Measurements from ENCODE around the gene WNT5B. TPM values are rescaled to one million over a fixed set of nuclear protein-coding genes. Genes with fewer than 3 reads are reported as not detected.

WNT5B gene
- total and polyA plus RNA-seq, 2 donors, result 4.1 to 4.8 TPM

GRCh38 chr12:1665366-1665765 lies 36.3 kb downstream of the WNT5B start:
- no peak overlapping the region for H3K27ac ChIP-seq (ENCODE audit: low read depth in 1 of 2, low read length in 1 of 2)
- H3K4me1 ChIP-seq (ENCODE audit: control insufficient read depth in 2 of 2, insufficient read depth in 2 of 2, low read length in 2 of 2), result peaks cover 8 to 48% of the 10 kb centered on the region in 2 donors

DNA sequence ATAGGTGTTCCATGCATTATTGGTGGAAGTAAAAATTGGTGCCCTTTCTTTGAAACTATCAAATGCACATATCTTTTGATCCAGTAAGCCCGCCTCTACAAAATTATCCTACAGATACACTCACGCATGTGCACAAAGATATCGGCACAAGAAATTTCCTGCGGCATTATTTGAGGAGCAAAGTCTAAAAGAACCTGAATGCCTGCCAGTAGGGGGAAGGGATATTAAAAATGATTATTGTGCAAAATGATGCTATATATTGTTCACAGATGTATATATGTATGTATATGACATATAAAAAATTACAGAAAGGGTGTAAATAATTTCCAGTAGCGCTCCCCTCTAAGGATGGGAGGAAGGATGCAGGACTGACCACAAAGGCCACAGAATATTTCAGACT lies 37.2 kb downstream of the WNT5B start:
- Histone ChIP-seq H3K27ac (ENCODE audit: low read depth in 1 of 2, low read length in 1 of 2) (no peak overlapping the region), H3K4me1 (ENCODE audit: control insufficient read depth in 2 of 2, insufficient read depth in 2 of 2, low read length in 2 of 2) (peaks cover 8 to 50% of the 10 kb centered on the region in 2 donors), H3K4me3 (ENCODE audit: low read length in 2 of 2) (no peak overlapping the region), H3K9me3 (ENCODE audit: control insufficient read depth in 2 of 2, insufficient read depth in 1 of 2, low read length in 1 of 2) (no peaks in the 10 kb centered on the region), H3K36me3 (ENCODE audit: control insufficient read depth in 2 of 2, insufficient read depth in 2 of 2, low read length in 1 of 2) (no peaks in the 10 kb centered on the region), H3K27me3 (ENCODE audit: control insufficient read depth in 2 of 2, insufficient read depth in 1 of 2, low read length in 1 of 2) (peaks cover 0 to 6% of the 10 kb centered on the region in 2 donors)
- DNase-seq (ENCODE audit: low read depth in 6 of 9, low spot score in 9 of 9), result no peak
- WGBS, result 68% methylated on average over 5 of the region's 5 CpGs

More at GRCh38 chr12:1665366-1665765, 36.3 kb downstream of the WNT5B start:
- no peaks in the 10 kb centered on the region for H3K9me3 ChIP-seq (ENCODE audit: control insufficient read depth in 2 of 2, insufficient read depth in 1 of 2, low read length in 1 of 2)
- H3K4me3 ChIP-seq (ENCODE audit: low read length in 2 of 2), result no peak overlapping the region
- H3K36me3 ChIP-seq (ENCODE audit: control insufficient read depth in 2 of 2, insufficient read depth in 2 of 2, low read length in 1 of 2), result no peaks in the 10 kb centered on the region
- DNase-seq (ENCODE audit: low read depth in 6 of 9, low spot score in 9 of 9), result no peak
- WGBS, result 93% methylated on average over 2 of the region's 2 CpGs
- peaks cover 0 to 6% of the 10 kb centered on the region in 2 donors for H3K27me3 ChIP-seq (ENCODE audit: control insufficient read depth in 2 of 2, insufficient read depth in 1 of 2, low read length in 1 of 2)

DNA sequence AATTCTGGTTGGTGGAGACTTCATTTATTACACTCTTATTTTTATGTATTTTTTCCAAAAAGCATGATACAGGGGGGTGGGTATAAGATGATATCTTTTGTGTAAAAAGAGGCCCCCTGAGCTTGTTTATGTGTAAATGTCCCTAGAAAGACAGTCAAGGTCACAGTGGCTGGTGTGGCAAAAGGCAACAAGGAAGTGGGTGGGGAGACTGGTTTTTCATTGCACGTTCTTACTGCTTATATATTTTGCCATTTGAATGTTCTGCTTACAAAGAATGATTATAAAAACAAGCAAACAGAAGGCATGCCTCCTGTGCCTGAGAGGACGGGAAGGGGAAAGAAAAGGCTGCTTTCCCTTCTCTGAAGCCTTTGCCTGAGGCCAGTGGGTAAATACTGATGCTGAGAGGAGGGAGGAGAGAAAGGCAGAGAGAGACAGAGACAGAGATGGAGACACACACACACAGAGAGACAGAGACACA lies 37.7 kb downstream of the WNT5B start:
- H3K36me3 ChIP-seq (ENCODE audit: control insufficient read depth in 2 of 2, insufficient read depth in 2 of 2, low read length in 1 of 2), result no peaks in the 10 kb centered on the region
- no peak overlapping the region for H3K4me3 ChIP-seq (ENCODE audit: low read length in 2 of 2)
- H3K9me3 ChIP-seq (ENCODE audit: control insufficient read depth in 2 of 2, insufficient read depth in 1 of 2, low read length in 1 of 2), result no peaks in the 10 kb centered on the region
- peak overlapping the region in 1 of 2 donors; percentile 36 for H3K27ac ChIP-seq (ENCODE audit: low read depth in 1 of 2, low read length in 1 of 2)
- 32% methylated on average over 2 of the region's 2 CpGs for WGBS
- no peak for DNase-seq (ENCODE audit: low read depth in 6 of 9, low spot score in 9 of 9)
- peaks cover 0 to 6% of the 10 kb centered on the region in 2 donors for H3K27me3 ChIP-seq (ENCODE audit: control insufficient read depth in 2 of 2, insufficient read depth in 1 of 2, low read length in 1 of 2)
- peaks cover 8 to 48% of the 10 kb centered on the region in 2 donors for H3K4me1 ChIP-seq (ENCODE audit: control insufficient read depth in 2 of 2, insufficient read depth in 2 of 2, low read length in 2 of 2)

GRCh38 chr12:1668833-1669543 lies 40.0 kb downstream of the WNT5B start:
- 27% methylated on average over 18 of the region's 18 CpGs for WGBS

GRCh38 chr12:1670358-1671268 lies 41.6 kb downstream of the WNT5B start:
- no peaks in the 10 kb centered on the region for H3K9me3 ChIP-seq (ENCODE audit: control insufficient read depth in 2 of 2, insufficient read depth in 1 of 2, low read length in 1 of 2)
- H3K4me1 ChIP-seq (ENCODE audit: control insufficient read depth in 2 of 2, insufficient read depth in 2 of 2, low read length in 2 of 2), result peaks cover 8 to 35% of the 10 kb centered on the region in 2 donors
- H3K36me3 ChIP-seq (ENCODE audit: control insufficient read depth in 2 of 2, insufficient read depth in 2 of 2, low read length in 1 of 2), result no peaks in the 10 kb centered on the region
- WGBS, result 88% methylated on average over 14 of the region's 14 CpGs
- H3K27ac ChIP-seq (ENCODE audit: low read depth in 1 of 2, low read length in 1 of 2), result no peak overlapping the region
- no peaks in the 10 kb centered on the region for H3K27me3 ChIP-seq (ENCODE audit: control insufficient read depth in 2 of 2, insufficient read depth in 1 of 2, low read length in 1 of 2)
- no peak for DNase-seq (ENCODE audit: low read depth in 6 of 9, low spot score in 9 of 9)
- no peak overlapping the region for H3K4me3 ChIP-seq (ENCODE audit: low read length in 2 of 2)

More at GRCh38 chr12:1668833-1669543, 40.0 kb downstream of the WNT5B start:
- Histone ChIP-seq H3K27ac (ENCODE audit: low read depth in 1 of 2, low read length in 1 of 2) (no peak overlapping the region), H3K4me1 (ENCODE audit: control insufficient read depth in 2 of 2, insufficient read depth in 2 of 2, low read length in 2 of 2) (peaks cover 8 to 39% of the 10 kb centered on the region in 2 donors), H3K9me3 (ENCODE audit: control insufficient read depth in 2 of 2, insufficient read depth in 1 of 2, low read length in 1 of 2) (no peaks in the 10 kb centered on the region), H3K27me3 (ENCODE audit: control insufficient read depth in 2 of 2, insufficient read depth in 1 of 2, low read length in 1 of 2) (no peaks in the 10 kb centered on the region), H3K36me3 (ENCODE audit: control insufficient read depth in 2 of 2, insufficient read depth in 2 of 2, low read length in 1 of 2) (no peaks in the 10 kb centered on the region), H3K4me3 (ENCODE audit: low read length in 2 of 2) (no peak overlapping the region)
- peak in 3 of 9 donors; percentile 13 to 60 (median 24) for DNase-seq (ENCODE audit: low read depth in 6 of 9, low spot score in 9 of 9)

- Histone ChIP-seq H3K36me3 (ENCODE audit: control insufficient read depth in 2 of 2, insufficient read depth in 2 of 2, low read length in 1 of 2) (no peaks in the 10 kb centered on the region), H3K27ac (ENCODE audit: low read depth in 1 of 2, low read length in 1 of 2) (no peak overlapping the region), H3K27me3 (ENCODE audit: control insufficient read depth in 2 of 2, insufficient read depth in 1 of 2, low read length in 1 of 2) (no peaks in the 10 kb centered on the region), H3K4me3 (ENCODE audit: low read length in 2 of 2) (no peak overlapping the region), H3K9me3 (ENCODE audit: control insufficient read depth in 2 of 2, insufficient read depth in 1 of 2, low read length in 1 of 2) (no peaks in the 10 kb centered on the region), H3K4me1 (ENCODE audit: control insufficient read depth in 2 of 2, insufficient read depth in 2 of 2, low read length in 2 of 2) (no peaks in the 10 kb centered on the region)
- WGBS, result 98% methylated on average over 3 of the region's 3 CpGs
- DNase-seq (ENCODE audit: low read depth in 6 of 9, low spot score in 9 of 9), result no peak
These were observed 47.0 kb downstream of the WNT5B start for GRCh38 chr12:1676043-1676442.

- whole genome bisulfite sequencing, result 98% methylated on average over 7 of the region's 7 CpGs
- no peaks in the 10 kb centered on the region for H3K36me3 ChIP-seq (ENCODE audit: control insufficient read depth in 2 of 2, insufficient read depth in 2 of 2, low read length in 1 of 2)
- no peak overlapping the region for H3K4me3 ChIP-seq (ENCODE audit: low read length in 2 of 2)
- DNase-seq (ENCODE audit: low read depth in 6 of 9, low spot score in 9 of 9), result no peak
- no peaks in the 10 kb centered on the region for H3K27me3 ChIP-seq (ENCODE audit: control insufficient read depth in 2 of 2, insufficient read depth in 1 of 2, low read length in 1 of 2)
- no peaks in the 10 kb centered on the region for H3K4me1 ChIP-seq (ENCODE audit: control insufficient read depth in 2 of 2, insufficient read depth in 2 of 2, low read length in 2 of 2)
- H3K9me3 ChIP-seq (ENCODE audit: control insufficient read depth in 2 of 2, insufficient read depth in 1 of 2, low read length in 1 of 2), result no peaks in the 10 kb centered on the region
- no peak overlapping the region for H3K27ac ChIP-seq (ENCODE audit: low read depth in 1 of 2, low read length in 1 of 2)
These were observed 51.9 kb downstream of the WNT5B start for GRCh38 chr12:1680804-1681492.

GRCh38 chr12:1681493-1681807 lies 52.4 kb downstream of the WNT5B start:
- no peak for DNase-seq (ENCODE audit: low read depth in 6 of 9, low spot score in 9 of 9)
- Histone ChIP-seq H3K27me3 (ENCODE audit: control insufficient read depth in 2 of 2, insufficient read depth in 1 of 2, low read length in 1 of 2) (no peaks in the 10 kb centered on the region), H3K36me3 (ENCODE audit: control insufficient read depth in 2 of 2, insufficient read depth in 2 of 2, low read length in 1 of 2) (no peaks in the 10 kb centered on the region), H3K9me3 (ENCODE audit: control insufficient read depth in 2 of 2, insufficient read depth in 1 of 2, low read length in 1 of 2) (no peaks in the 10 kb centered on the region), H3K27ac (ENCODE audit: low read depth in 1 of 2, low read length in 1 of 2) (no peak overlapping the region), H3K4me3 (ENCODE audit: low read length in 2 of 2) (no peak overlapping the region), H3K4me1 (ENCODE audit: control insufficient read depth in 2 of 2, insufficient read depth in 2 of 2, low read length in 2 of 2) (no peaks in the 10 kb centered on the region)
- WGBS, result 87% methylated on average over 2 of the region's 2 CpGs

Data from thymus (tissue), 11 donors.